Measurements from ENCODE around the gene PTCRA.

Gene PTCRA

GRCh38 chr6:42966571-42966970 lies 50.7 kb downstream of the PTCRA start:
- Histone ChIP-seq H3K4me3 (ENCODE audit: low read length) (no peak overlapping the region), H3K9ac (ENCODE audit: low read length) (no peak overlapping the region), H3K36me3 (ENCODE audit: control insufficient read depth, insufficient read depth, low read length, severe bottlenecking) (peaks cover 28% of the 10 kb centered on the region), H3K9me3 (ENCODE audit: control insufficient read depth, low read length) (no peaks in the 10 kb centered on the region), H3K4me1 (ENCODE audit: control insufficient read depth, insufficient read depth, low read length) (peaks cover 11% of the 10 kb centered on the region), H3K27me3 (replicated peaks; ENCODE audit: control insufficient read depth, insufficient read depth, low read length) (no peaks in the 10 kb centered on the region)
- DNase-seq (ENCODE audit: low read depth), result no peak

- peaks cover 12% of the 10 kb centered on the region for H3K4me1 ChIP-seq (ENCODE audit: control insufficient read depth, insufficient read depth, low read length)
- no peaks in the 10 kb centered on the region for H3K9me3 ChIP-seq (ENCODE audit: control insufficient read depth, low read length)
- no peak for DNase-seq (ENCODE audit: low read depth)
- no peak overlapping the region for H3K4me3 ChIP-seq (ENCODE audit: low read length)
- no peaks in the 10 kb centered on the region for H3K27me3 ChIP-seq (replicated peaks; ENCODE audit: control insufficient read depth, insufficient read depth, low read length)
- H3K36me3 ChIP-seq (ENCODE audit: control insufficient read depth, insufficient read depth, low read length, severe bottlenecking), result peaks cover 25% of the 10 kb centered on the region
- no peak overlapping the region for H3K9ac ChIP-seq (ENCODE audit: low read length)
These were observed 51.4 kb downstream of the PTCRA start for GRCh38 chr6:42967228-42967627.

- H3K27me3 ChIP-seq (replicated peaks; ENCODE audit: control insufficient read depth, insufficient read depth, low read length), result no peaks in the 10 kb centered on the region
- peaks cover 25% of the 10 kb centered on the region for H3K36me3 ChIP-seq (ENCODE audit: control insufficient read depth, insufficient read depth, low read length, severe bottlenecking)
- H3K4me3 ChIP-seq (ENCODE audit: low read length), result no peak overlapping the region
- peaks cover 12% of the 10 kb centered on the region for H3K4me1 ChIP-seq (ENCODE audit: control insufficient read depth, insufficient read depth, low read length)
- no peak overlapping the region for H3K9ac ChIP-seq (ENCODE audit: low read length)
- no peaks in the 10 kb centered on the region for H3K9me3 ChIP-seq (ENCODE audit: control insufficient read depth, low read length)
- no peak for DNase-seq (ENCODE audit: low read depth)
These were observed 52.4 kb downstream of the PTCRA start for GRCh38 chr6:42968126-42968701.

- DNase-seq (ENCODE audit: low read depth), result no peak
- Histone ChIP-seq H3K4me3 (ENCODE audit: low read length) (no peak overlapping the region), H3K36me3 (ENCODE audit: control insufficient read depth, insufficient read depth, low read length, severe bottlenecking) (peaks cover 25% of the 10 kb centered on the region), H3K9me3 (ENCODE audit: control insufficient read depth, low read length) (no peaks in the 10 kb centered on the region), H3K27me3 (replicated peaks; ENCODE audit: control insufficient read depth, insufficient read depth, low read length) (no peaks in the 10 kb centered on the region), H3K4me1 (ENCODE audit: control insufficient read depth, insufficient read depth, low read length) (peaks cover 12% of the 10 kb centered on the region), H3K9ac (ENCODE audit: low read length) (no peak overlapping the region)
These were observed 52.9 kb downstream of the PTCRA start for GRCh38 chr6:42968783-42969182.

GRCh38 chr6:42969431-42969830 lies 53.6 kb downstream of the PTCRA start:
- Histone ChIP-seq H3K4me1 (ENCODE audit: control insufficient read depth, insufficient read depth, low read length) (peaks cover 12% of the 10 kb centered on the region), H3K36me3 (ENCODE audit: control insufficient read depth, insufficient read depth, low read length, severe bottlenecking) (peaks cover 22% of the 10 kb centered on the region), H3K4me3 (ENCODE audit: low read length) (no peak overlapping the region), H3K27me3 (replicated peaks; ENCODE audit: control insufficient read depth, insufficient read depth, low read length) (no peaks in the 10 kb centered on the region), H3K9ac (ENCODE audit: low read length) (no peak overlapping the region), H3K9me3 (ENCODE audit: control insufficient read depth, low read length) (no peaks in the 10 kb centered on the region)
- DNase-seq (ENCODE audit: low read depth), result no peak

- Histone ChIP-seq H3K36me3 (ENCODE audit: control insufficient read depth, insufficient read depth, low read length, severe bottlenecking) (peaks cover 17% of the 10 kb centered on the region), H3K4me1 (ENCODE audit: control insufficient read depth, insufficient read depth, low read length) (peaks cover 12% of the 10 kb centered on the region), H3K4me3 (ENCODE audit: low read length) (no peak overlapping the region), H3K9me3 (ENCODE audit: control insufficient read depth, low read length) (no peaks in the 10 kb centered on the region), H3K27me3 (replicated peaks; ENCODE audit: control insufficient read depth, insufficient read depth, low read length) (no peaks in the 10 kb centered on the region), H3K9ac (ENCODE audit: low read length) (no peak overlapping the region)
- DNase-seq (ENCODE audit: low read depth), result no peak
These were observed 54.1 kb downstream of the PTCRA start for GRCh38 chr6:42969934-42970333.

GRCh38 chr6:42970871-42971612 lies 55.2 kb downstream of the PTCRA start:
- DNase-seq (ENCODE audit: low read depth), result peak; percentile 36
- H3K4me3 ChIP-seq (ENCODE audit: low read length), result no peak overlapping the region

GRCh38 chr6:42971746-42972327 lies 56.0 kb downstream of the PTCRA start:
- no peak overlapping the region for H3K4me3 ChIP-seq (ENCODE audit: low read length)
- no peak for DNase-seq (ENCODE audit: low read depth)
- H3K27me3 ChIP-seq (replicated peaks; ENCODE audit: control insufficient read depth, insufficient read depth, low read length), result no peaks in the 10 kb centered on the region
- H3K36me3 ChIP-seq (ENCODE audit: control insufficient read depth, insufficient read depth, low read length, severe bottlenecking), result peaks cover 9% of the 10 kb centered on the region
- peaks cover 16% of the 10 kb centered on the region for H3K4me1 ChIP-seq (ENCODE audit: control insufficient read depth, insufficient read depth, low read length)
- H3K9ac ChIP-seq (ENCODE audit: low read length), result no peak overlapping the region
- H3K9me3 ChIP-seq (ENCODE audit: control insufficient read depth, low read length), result no peaks in the 10 kb centered on the region

More at GRCh38 chr6:42970871-42971612, 55.2 kb downstream of the PTCRA start:
- H3K9ac ChIP-seq (ENCODE audit: low read length), result no peak overlapping the region
- H3K36me3 ChIP-seq (ENCODE audit: control insufficient read depth, insufficient read depth, low read length, severe bottlenecking), result peaks cover 15% of the 10 kb centered on the region
- H3K4me1 ChIP-seq (ENCODE audit: control insufficient read depth, insufficient read depth, low read length), result peaks cover 12% of the 10 kb centered on the region
- H3K27me3 ChIP-seq (replicated peaks; ENCODE audit: control insufficient read depth, insufficient read depth, low read length), result no peaks in the 10 kb centered on the region
- no peaks in the 10 kb centered on the region for H3K9me3 ChIP-seq (ENCODE audit: control insufficient read depth, low read length)

GRCh38 chr6:42973926-42974325 lies 58.1 kb downstream of the PTCRA start:
- Histone ChIP-seq H3K4me3 (ENCODE audit: low read length) (no peak overlapping the region), H3K27me3 (replicated peaks; ENCODE audit: control insufficient read depth, insufficient read depth, low read length) (no peaks in the 10 kb centered on the region), H3K9me3 (ENCODE audit: control insufficient read depth, low read length) (no peaks in the 10 kb centered on the region), H3K36me3 (ENCODE audit: control insufficient read depth, insufficient read depth, low read length, severe bottlenecking) (no peaks in the 10 kb centered on the region), H3K4me1 (ENCODE audit: control insufficient read depth, insufficient read depth, low read length) (peaks cover 30% of the 10 kb centered on the region), H3K9ac (ENCODE audit: low read length) (no peak overlapping the region)
- no peak for DNase-seq (ENCODE audit: low read depth)

GRCh38 chr6:42974919-42975505 lies 59.2 kb downstream of the PTCRA start:
- Histone ChIP-seq H3K4me1 (ENCODE audit: control insufficient read depth, insufficient read depth, low read length) (peaks cover 39% of the 10 kb centered on the region), H3K4me3 (ENCODE audit: low read length) (no peak overlapping the region), H3K27me3 (replicated peaks; ENCODE audit: control insufficient read depth, insufficient read depth, low read length) (no peaks in the 10 kb centered on the region), H3K36me3 (ENCODE audit: control insufficient read depth, insufficient read depth, low read length, severe bottlenecking) (no peaks in the 10 kb centered on the region), H3K9me3 (ENCODE audit: control insufficient read depth, low read length) (no peaks in the 10 kb centered on the region), H3K9ac (ENCODE audit: low read length) (no peak overlapping the region)
- DNase-seq (ENCODE audit: low read depth), result no peak

Data from adipocyte (in vitro differentiated cells).